ENCODE measurements around the gene XNDC1N. TPM values are rescaled to one million over a fixed set of nuclear protein-coding genes. Genes with fewer than 3 reads are reported as not detected.

XNDC1N gene
- total and polyA plus RNA-seq, 9 of the 15 experiments (the other 6 are each of a cell fraction or from before 2014, with no cell fraction given) = 6.8 to 11.4 (median 9.7) TPM

DNA sequence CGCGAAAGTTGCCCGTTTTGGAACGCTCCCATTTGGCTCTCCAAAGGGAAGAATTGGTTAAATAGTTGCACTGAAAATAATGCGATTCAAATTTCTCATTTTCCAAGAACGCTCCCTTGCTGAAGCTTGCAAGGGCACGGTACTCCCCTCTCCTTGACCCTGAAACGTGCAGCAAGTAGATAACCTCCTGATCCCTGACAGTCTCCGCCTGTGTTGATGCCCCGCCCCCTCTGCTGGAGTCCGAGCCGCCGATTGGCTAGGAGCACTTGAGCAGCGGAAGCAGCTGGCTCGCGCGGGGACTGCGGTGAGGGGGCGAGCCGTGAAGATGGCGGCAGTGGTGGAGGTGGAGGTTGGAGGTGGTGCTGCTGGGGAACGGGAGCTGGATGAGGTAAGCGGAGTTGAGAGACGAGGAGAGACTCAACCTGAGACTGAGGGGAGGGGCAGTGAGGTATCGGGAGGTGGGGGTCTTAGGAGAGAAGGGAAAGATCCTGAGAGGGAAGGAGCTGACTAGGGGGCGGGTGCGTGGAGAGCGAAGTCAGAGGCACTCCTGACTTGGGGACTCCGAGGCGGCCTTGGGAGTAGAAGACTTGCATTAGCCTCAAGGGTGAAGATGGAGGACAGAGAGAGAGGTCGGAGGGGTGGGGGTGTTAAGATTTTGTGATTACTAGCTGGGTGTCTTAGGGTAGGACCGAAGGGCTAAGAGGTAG lies 496 bp upstream of the XNDC1N start, which contains the start of gene RNF121 (continued):
- TF ChIP-seq MAZ (CRISPR knock-in tag; conservative IDR thresholded peaks at IDR 0.05 in 1 of 2, IDR thresholded peaks at IDR 0.05 in 1 of 2) (peak; percentile 55 to 69; a peak in 3 of 4 replicates), GABPB1 (CRISPR knock-in tag; IDR thresholded peaks at IDR 0.05) (peak; percentile 95), OTX1 (CRISPR knock-in tag; IDR thresholded peaks at IDR 0.05) (peak; percentile 64), ATF1 (CRISPR knock-in tag; IDR thresholded peaks at IDR 0.05) (no peak), ATF1 (tag; IDR thresholded peaks at IDR 0.05) (peak; percentile 82)

DNA sequence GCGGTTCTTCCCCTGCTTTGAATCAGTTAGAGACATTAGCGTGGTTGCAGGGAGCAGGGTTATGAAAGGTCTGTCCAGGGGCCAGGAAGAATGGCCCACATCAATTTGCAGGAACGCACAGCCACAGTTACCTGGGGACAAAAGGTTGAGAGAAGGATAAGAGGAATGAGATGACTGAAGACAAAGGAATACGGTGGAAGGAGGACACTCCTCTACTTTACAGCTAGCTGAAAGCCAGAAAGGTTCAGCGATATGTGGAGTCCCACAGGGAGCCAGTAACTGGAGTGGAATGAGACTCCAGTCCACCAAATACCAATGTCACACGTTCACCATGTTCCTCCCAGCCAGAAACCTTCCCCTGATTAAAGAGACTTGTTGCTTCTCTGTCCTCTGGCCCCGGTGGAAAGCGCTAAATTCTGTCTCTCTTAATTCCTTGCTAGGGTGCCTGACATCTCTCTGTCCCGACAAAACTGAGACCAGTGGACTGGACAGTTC lies 10.7 kb downstream of the XNDC1N start:
- Histone ChIP-seq H3K4me2 (ENCODE audit: insufficient read depth, low read length) (no peak overlapping the region), H3K27ac (ENCODE audit: extremely low read depth, low read depth, low read length) (no peak overlapping the region), H3K9me1 (ENCODE audit: control insufficient read depth, insufficient read depth, low read length) (no peaks in the 10 kb centered on the region), H2AFZ (ENCODE audit: low read depth, low read length) (no peak overlapping the region), H4K20me1 (replicated peaks; ENCODE audit: control insufficient read depth, insufficient read depth, low read length) (no peaks in the 10 kb centered on the region), H3K9ac (ENCODE audit: insufficient read depth in 1 of 2, low read depth in 2 of 2, low read length in 2 of 2) (no peak overlapping the region), H3K27me3 (ENCODE audit: control insufficient read depth in 2 of 2, insufficient read depth in 2 of 2, low read length in 2 of 2) (no peaks in the 10 kb centered on the region), H3K36me3 (ENCODE audit: control insufficient read depth, insufficient read depth, low read length) (peaks cover 35% of the 10 kb centered on the region; the same call in 2 of the 3 replicates), H3K79me2 (ENCODE audit: control insufficient read depth, insufficient read depth, low read length) (no peaks in the 10 kb centered on the region), H3K9me3 (replicated peaks; ENCODE audit: control insufficient read depth, insufficient read depth, low read depth, low read length) (no peaks in the 10 kb centered on the region; the same call in 1 of the 2 replicates), H3K4me3 (no peak overlapping the region), H3K4me1 (replicated peaks in 1 of 2; ENCODE audit: control insufficient read depth in 2 of 2, insufficient read depth in 2 of 2, low read length in 2 of 2) (no peaks in the 10 kb centered on the region)
- no peak for ATAC-seq
- intact Hi-C loops (cut with micrococcal nuclease) = no loop called here
- DNase-seq (ENCODE audit: extremely low read depth in 1 of 4, low spot score in 3 of 4) = no peak
- ChIA-PET POLR2A (interaction anchor here (0.8 kb wide), 1 partner anchor 11 kb away, joined by 3 read pairs; the partner anchor contains the start of genes RNF121 and XNDC1N), CTCF (ENCODE audit: low intra/inter-chr PET ratio) (no interaction called here)
- no peak for FAIRE-seq
- no TSS peak for BruUV-seq (replicated peaks)
- 76% methylated on average over 9 of the region's 9 CpGs for WGBS (ENCODE audit: insufficient coverage, low coverage, missing lambda C conversion rate)
- in situ Hi-C loops (cut with MboI) = no loop called here
- no peak for TF ChIP-seq SNRNP70 (optimal IDR thresholded peaks at IDR 0.05; ENCODE audit: low read depth, low read length)
- TF ChIP-seq, protein P1, sequence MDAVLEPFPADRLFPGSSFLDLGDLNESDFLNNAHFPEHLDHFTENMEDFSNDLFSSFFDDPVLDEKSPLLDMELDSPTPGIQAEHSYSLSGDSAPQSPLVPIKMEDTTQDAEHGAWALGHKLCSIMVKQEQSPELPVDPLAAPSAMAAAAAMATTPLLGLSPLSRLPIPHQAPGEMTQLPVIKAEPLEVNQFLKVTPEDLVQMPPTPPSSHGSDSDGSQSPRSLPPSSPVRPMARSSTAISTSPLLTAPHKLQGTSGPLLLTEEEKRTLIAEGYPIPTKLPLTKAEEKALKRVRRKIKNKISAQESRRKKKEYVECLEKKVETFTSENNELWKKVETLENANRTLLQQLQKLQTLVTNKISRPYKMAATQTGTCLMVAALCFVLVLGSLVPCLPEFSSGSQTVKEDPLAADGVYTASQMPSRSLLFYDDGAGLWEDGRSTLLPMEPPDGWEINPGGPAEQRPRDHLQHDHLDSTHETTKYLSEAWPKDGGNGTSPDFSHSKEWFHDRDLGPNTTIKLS (IDR thresholded peaks at IDR 0.05; ENCODE audit: borderline replicate concordance, low read depth) = no peak
- no peak for TF ChIP-seq FOSL1 (tag; conservative IDR thresholded peaks at IDR 0.05)
- no peak for TF ChIP-seq U2AF1 (optimal IDR thresholded peaks at IDR 0.05; ENCODE audit: low read depth, low read length)
